H1 (cell line): ENCODE measurements around the gene GUCY2F. TPM values are rescaled to one million over a fixed set of nuclear protein-coding genes. Genes with fewer than 3 reads are reported as not detected.

ENCODE experiments used
- JUND ChIP-seq: IDR thresholded peaks from 2 replicates; pipeline ENCODE4 v1.6.1; 2011; ENCODE audit warnings: mild to moderate bottlenecking, improper control_type of control experiment, low read length
- PHF8 ChIP-seq: fragments of 200-600 bp; sonication (generic); conservative IDR thresholded peaks from 2 replicates; pipeline ENCODE4 v1.7.1; 2012; ENCODE audit warnings: low read depth, mild to moderate bottlenecking, inconsistent platforms, low read length, moderate library complexity
- TCF12 ChIP-seq: IDR thresholded peaks from 2 replicates; pipeline ENCODE4 v1.6.1; 2011; ENCODE audit warnings: low read depth, mild to moderate bottlenecking, low read length
- USF2 ChIP-seq: IDR thresholded peaks from 2 replicates; pipeline ENCODE4 v1.6.1; 2011; ENCODE audit warnings: low read length, improper control_type of control experiment
- polyA plus RNA-seq, 7 experiments: library from polyadenylated mRNA; depleted of rRNA in 3 of 7; stranded (reverse) in 5 of 7; unstranded in 2 of 7; fragments of >200 nt in 5 of 7; fragments of 200-250 nt in 2 of 7; gene quantifications; 1 replicate in 5 of 7; 2 replicates in 1 of 7; 4 replicates in 1 of 7; pipeline versions ENCODE4 v1.2.1 to v1.2.3, GENCODE V29; 2011 to 2013; ENCODE audit warnings: missing spikeins in 2 of 7, mixed read lengths in 2 of 7
- total RNA-seq: library from RNA; stranded (reverse); fragmentation: NEBNext Ultra II Directional; extraction: Animal tissue kit (Norgen Biotek cat#: 25700); gene quantifications from 2 replicates; pipeline ENCODE4 v1.2.1, GENCODE V29; 2021
- TF ChIP-seq, protein P1 (sequence below), 3 experiments: IDR thresholded peaks; 1 replicate in 2 of 3; 2 replicates in 1 of 3; pipeline versions ENCODE4 v1.5.1 to v1.6.1; 2011; ENCODE audit warnings: low read length in 3 of 3, mild to moderate bottlenecking in 3 of 3, inconsistent platforms in 2 of 3, low read depth in 1 of 3, moderate library complexity in 1 of 3; ENCODE audit not compliant: insufficient read depth in 1 of 3; ENCODE audit errors: control extremely low read depth in 1 of 3

GUCY2F gene
- total and polyA plus RNA-seq, 2 of the 8 experiments (the other 6 are each of a cell fraction or from before 2014, with no cell fraction given), result 0.02 TPM; not detected in 1

- TF ChIP-seq TCF12 (no peak), JUND (no peak), PHF8 (no peak), USF2 (no peak)
- TF ChIP-seq, protein P1, sequence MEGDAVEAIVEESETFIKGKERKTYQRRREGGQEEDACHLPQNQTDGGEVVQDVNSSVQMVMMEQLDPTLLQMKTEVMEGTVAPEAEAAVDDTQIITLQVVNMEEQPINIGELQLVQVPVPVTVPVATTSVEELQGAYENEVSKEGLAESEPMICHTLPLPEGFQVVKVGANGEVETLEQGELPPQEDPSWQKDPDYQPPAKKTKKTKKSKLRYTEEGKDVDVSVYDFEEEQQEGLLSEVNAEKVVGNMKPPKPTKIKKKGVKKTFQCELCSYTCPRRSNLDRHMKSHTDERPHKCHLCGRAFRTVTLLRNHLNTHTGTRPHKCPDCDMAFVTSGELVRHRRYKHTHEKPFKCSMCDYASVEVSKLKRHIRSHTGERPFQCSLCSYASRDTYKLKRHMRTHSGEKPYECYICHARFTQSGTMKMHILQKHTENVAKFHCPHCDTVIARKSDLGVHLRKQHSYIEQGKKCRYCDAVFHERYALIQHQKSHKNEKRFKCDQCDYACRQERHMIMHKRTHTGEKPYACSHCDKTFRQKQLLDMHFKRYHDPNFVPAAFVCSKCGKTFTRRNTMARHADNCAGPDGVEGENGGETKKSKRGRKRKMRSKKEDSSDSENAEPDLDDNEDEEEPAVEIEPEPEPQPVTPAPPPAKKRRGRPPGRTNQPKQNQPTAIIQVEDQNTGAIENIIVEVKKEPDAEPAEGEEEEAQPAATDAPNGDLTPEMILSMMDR (IDR thresholded peaks at IDR 0.05; ENCODE audit: control extremely low read depth in 1 of 3, insufficient read depth in 1 of 3, low read depth in 1 of 3, low read length in 3 of 3), result peak; percentile 41 to 99 (median 73)
These were observed 3.8 kb upstream of the GUCY2F start (continued) for GRCh38 chrX:109485470-109486340.
